Osteocyte (in vitro differentiated cells): ENCODE results near the gene RNPS1. TPM values are rescaled to one million over a fixed set of nuclear protein-coding genes. Genes with fewer than 3 reads are reported as not detected.

Source experiments
- DNase-seq: peaks from one replicate; pipeline ENCODE4 v3.0.0; 2021; ENCODE audit warnings: mixed read lengths; ENCODE audit not compliant: unreplicated experiment; ENCODE audit errors: extremely low spot score
- H3K27ac Mint-ChIP-seq: one replicate; pipeline ENCODE4 v1.8.0; 2021; ENCODE audit warnings: mild to moderate bottlenecking, mixed read lengths; ENCODE audit not compliant: unreplicated experiment
- H3K27me3 Mint-ChIP-seq: one replicate; pipeline ENCODE4 v1.8.0; 2021; ENCODE audit warnings: mixed read lengths; ENCODE audit not compliant: unreplicated experiment
- H3K36me3 Mint-ChIP-seq: one replicate; pipeline ENCODE4 v1.8.0; 2021; ENCODE audit warnings: mixed read lengths; ENCODE audit not compliant: unreplicated experiment
- H3K4me1 Mint-ChIP-seq: one replicate; pipeline ENCODE4 v1.8.0; 2021; ENCODE audit warnings: mixed read lengths; ENCODE audit not compliant: unreplicated experiment
- H3K4me3 Mint-ChIP-seq: one replicate; pipeline ENCODE4 v1.8.0; 2021; ENCODE audit warnings: mild to moderate bottlenecking, moderate library complexity, mixed read lengths; ENCODE audit not compliant: unreplicated experiment
- H3K9me3 Mint-ChIP-seq: one replicate; pipeline ENCODE4 v1.8.0; 2021; ENCODE audit warnings: mixed read lengths; ENCODE audit not compliant: unreplicated experiment
- total RNA-seq: library from RNA; stranded (reverse); gene quantifications from 2 replicates; pipeline ENCODE4 v1.2.1, GENCODE V29; 2021
- TF ChIP-seq, protein P1 (sequence below): fragments of 200-600 bp; sonication (generic); IDR thresholded peaks from 2 replicates; pipeline ENCODE4 v1.5.0; 2021; ENCODE audit warnings: antibody characterized with exemption, mild to moderate bottlenecking, moderate library complexity

The RNPS1 gene
- total RNA-seq, 1 donor from 2014 or later, result 140 TPM

DNA sequence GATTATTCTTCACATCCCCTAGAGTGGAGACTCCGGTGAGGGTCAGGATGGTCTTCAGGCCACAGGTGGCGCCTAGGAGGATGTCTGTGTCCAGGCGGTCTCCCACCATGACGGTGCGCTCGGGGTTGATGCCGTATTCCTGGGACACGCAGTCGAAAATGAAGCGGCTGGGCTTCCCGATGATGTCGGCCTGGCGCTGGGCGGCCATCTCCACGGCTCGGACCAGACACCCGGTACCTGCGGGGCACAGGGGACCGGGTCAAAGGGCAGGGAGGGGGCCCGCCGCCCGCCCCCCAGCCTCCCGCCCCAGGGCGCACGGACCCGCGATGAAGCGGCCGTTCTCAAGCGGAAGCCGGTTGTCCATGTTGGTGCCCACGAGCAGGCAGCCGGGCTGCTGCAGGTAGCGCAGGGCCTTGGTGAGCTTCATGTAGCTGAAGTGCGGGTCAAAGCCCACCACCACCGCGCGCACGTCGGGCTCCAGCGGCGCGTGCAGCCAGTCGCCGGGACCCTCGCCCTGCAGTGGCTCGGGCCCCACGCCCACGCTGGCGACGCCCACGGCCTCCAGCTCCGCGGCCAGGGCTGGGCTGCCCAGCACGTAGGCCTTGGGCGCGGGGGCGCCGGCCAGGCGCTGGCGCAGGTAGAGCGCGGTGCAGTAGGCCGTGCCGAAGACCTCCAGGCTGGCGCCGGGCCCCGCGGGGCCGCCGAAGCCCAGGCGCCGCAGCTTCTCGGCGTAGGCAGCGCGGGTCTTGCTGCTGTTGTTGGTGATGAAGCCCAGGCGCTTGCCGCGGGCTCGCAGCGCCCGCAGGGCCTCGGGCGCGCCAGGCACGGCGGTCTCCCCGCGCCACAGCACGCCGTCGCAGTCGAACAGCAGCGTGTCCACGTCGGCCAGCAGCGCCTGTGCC, 53.9 kb downstream of the RNPS1 start:
- no peak for DNase-seq
- H3K4me1 Mint-ChIP-seq, result peaks cover 21% of the 10 kb centered on the region
- TF ChIP-seq, protein P1, sequence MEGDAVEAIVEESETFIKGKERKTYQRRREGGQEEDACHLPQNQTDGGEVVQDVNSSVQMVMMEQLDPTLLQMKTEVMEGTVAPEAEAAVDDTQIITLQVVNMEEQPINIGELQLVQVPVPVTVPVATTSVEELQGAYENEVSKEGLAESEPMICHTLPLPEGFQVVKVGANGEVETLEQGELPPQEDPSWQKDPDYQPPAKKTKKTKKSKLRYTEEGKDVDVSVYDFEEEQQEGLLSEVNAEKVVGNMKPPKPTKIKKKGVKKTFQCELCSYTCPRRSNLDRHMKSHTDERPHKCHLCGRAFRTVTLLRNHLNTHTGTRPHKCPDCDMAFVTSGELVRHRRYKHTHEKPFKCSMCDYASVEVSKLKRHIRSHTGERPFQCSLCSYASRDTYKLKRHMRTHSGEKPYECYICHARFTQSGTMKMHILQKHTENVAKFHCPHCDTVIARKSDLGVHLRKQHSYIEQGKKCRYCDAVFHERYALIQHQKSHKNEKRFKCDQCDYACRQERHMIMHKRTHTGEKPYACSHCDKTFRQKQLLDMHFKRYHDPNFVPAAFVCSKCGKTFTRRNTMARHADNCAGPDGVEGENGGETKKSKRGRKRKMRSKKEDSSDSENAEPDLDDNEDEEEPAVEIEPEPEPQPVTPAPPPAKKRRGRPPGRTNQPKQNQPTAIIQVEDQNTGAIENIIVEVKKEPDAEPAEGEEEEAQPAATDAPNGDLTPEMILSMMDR, result no peak
- no peaks in the 10 kb centered on the region for H3K27me3 Mint-ChIP-seq
- H3K27ac Mint-ChIP-seq, result peak overlapping the region; percentile 28
- H3K36me3 Mint-ChIP-seq, result peaks cover 3% of the 10 kb centered on the region
- peak overlapping the region; percentile 72 for H3K4me3 Mint-ChIP-seq
- no peaks in the 10 kb centered on the region for H3K9me3 Mint-ChIP-seq

DNA sequence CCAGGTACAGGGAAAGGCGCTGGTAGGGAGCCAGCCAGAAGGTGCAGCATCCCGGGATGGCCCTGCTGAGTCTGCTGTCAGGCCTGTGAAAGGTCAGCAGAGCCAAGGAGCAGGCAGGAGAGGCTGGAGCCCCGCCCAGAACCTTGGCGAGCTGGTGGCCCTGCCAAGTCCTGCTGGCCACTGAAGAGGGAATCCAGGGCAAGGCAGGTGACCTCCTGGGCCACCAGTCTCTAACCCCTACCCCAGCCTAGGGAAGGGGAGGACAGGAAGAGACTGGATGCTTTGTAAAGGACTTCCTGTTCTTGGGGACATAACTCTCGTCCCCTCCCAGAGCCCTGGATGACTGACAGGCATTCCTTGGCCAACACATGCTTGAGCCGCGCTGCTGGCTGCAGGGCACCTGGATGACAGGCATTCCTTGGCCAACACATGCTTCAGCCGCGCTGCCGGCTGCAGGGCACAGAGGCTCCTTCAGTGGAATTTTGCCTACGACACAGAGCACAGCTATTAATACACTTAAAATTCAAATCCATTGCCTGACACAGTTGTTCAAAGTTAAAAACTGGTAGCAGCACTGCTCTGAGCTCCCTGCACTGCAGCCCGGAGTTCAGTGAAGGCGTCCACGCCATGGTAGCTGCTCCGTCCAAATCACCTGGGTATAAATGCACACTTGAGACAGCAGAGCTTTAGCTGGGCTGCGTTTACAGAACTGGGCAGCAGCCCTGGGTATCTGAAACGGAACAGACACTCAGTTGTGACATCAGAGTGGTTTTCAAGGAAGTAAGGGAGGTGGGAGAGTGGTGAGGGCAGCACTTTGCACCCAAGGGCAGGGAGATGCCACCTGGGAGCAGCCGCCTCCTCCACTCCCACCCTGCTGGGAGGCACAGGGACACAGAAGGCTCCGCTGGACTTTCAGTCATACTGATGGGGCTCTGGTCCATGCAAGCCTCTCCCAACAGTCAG, 55.3 kb downstream of the RNPS1 start:
- H3K27me3 Mint-ChIP-seq, result no peaks in the 10 kb centered on the region
- H3K4me3 Mint-ChIP-seq, result peak overlapping the region; percentile 72
- peaks cover 22% of the 10 kb centered on the region for H3K4me1 Mint-ChIP-seq
- no peak for DNase-seq
- H3K36me3 Mint-ChIP-seq, result peaks cover 5% of the 10 kb centered on the region
- H3K27ac Mint-ChIP-seq, result peak overlapping the region; percentile 31
- H3K9me3 Mint-ChIP-seq, result no peaks in the 10 kb centered on the region
- TF ChIP-seq, protein P1, result no peak

DNA sequence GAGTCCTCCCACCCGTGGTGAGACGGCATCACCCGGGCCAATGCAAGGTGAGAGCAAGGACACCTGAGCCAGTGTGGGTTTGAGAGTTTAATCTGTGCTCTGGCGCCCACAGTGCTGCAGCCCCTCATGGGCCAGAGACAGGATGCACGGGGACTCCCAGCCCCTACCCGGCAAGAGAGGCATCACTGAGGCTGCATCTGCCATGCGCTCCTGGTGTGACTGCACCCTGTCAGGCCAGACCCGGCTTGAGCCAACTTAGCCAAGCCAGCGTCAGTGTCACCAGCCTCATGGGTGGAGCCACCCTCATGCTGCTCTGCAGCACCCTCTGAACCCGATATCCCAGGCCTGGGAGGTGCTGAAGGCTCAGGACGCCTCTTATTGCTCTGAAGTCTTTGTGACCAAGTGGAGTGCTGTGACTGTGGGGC, 56.0 kb downstream of the RNPS1 start:
- Mint-ChIP-seq H3K4me1 (peaks cover 26% of the 10 kb centered on the region), H3K36me3 (peaks cover 9% of the 10 kb centered on the region), H3K4me3 (peak overlapping the region; percentile 42), H3K27me3 (no peaks in the 10 kb centered on the region), H3K27ac (peak overlapping the region; percentile 7), H3K9me3 (no peaks in the 10 kb centered on the region)
- DNase-seq, result no peak
- TF ChIP-seq, protein P1, result no peak

DNA sequence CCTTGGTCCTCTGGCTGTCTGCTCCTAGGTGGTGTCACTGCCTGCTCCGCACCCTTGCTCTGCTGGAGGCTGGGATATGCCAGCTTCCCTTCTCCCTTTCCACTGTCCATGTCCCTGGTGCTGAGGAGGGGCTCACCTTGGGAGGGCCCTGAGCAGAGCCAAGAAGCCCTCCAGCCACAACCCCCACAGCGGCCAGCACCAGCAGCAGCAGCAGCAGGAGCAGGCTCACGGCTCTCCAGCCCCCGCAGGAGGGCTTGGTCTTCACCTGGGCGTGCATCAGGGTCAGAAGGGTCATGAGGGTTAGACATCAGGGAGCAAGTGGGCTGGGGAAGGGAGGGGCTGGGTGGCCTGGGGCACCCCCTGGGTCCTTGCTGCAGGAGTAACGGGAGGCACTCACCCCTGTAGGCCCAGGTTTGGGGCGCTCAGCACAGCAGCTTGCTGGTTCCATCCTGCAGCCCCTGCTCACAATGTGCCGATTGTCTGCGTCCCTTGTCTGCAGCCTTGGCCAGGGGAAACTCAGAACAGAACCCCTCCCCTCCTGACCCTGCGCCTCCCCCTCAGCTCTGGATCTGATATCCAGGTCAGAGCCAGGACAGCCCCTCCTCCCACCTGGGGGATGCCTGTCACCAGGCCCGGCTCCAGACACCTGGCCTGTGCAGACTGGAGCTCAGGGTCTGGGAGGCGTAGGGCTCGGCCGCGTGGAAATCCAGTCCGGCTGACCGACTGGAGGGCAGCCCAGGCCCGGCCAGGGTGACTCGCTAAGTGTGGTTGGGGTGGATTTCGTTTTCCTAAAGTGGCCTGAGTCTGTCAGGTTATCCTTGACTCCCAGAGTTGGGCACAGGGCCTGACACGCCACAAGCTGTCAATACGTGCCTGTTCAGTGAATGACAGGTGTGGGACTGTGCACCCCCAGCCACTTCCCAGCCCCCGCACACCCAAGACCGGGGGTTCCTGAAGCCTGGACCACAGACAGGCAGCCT, 57.2 kb downstream of the RNPS1 start, which contains the start of gene BRICD5:
Gene BRICD5, minus strand, starts transcription at position 478 of the 980 bp plus-strand sequence. Its CDS starts 30 bp downstream, at position 448.
- TF ChIP-seq, protein P1, result no peak
- no peaks in the 10 kb centered on the region for H3K9me3 Mint-ChIP-seq
- no peak for DNase-seq
- no peak within 1 kb of the TSS for H3K4me3 Mint-ChIP-seq
- peaks cover 34% of the 10 kb centered on the region for H3K4me1 Mint-ChIP-seq
- H3K27me3 Mint-ChIP-seq, result no peaks in the 10 kb centered on the region
- no peak within 1 kb of the TSS for H3K27ac Mint-ChIP-seq
- H3K36me3 Mint-ChIP-seq, result peaks cover 9% of the 10 kb centered on the region
